Mucosa of descending colon (tissue), 3 donors: ENCODE measurements around the gene HSPA5. TPM values are rescaled to one million over a fixed set of nuclear protein-coding genes. Genes with fewer than 3 reads are reported as not detected.

Experiments used
- ATAC-seq: fragments of 200-7000 bp; cut with Tn5 transposase; one replicate; pipeline ENCODE4 v1.9.1; 2020; ENCODE audit warnings: mild to moderate bottlenecking, moderate library complexity
- DNase-seq, 3 donors: peaks; one replicate each; pipeline ENCODE4 v3.0.0-alpha.2; 2020
- H3K36me3 ChIP-seq: fragments of 200-600 bp; one replicate; pipeline ENCODE4 v1.8.0; 2021; ENCODE audit warnings: low read depth, mild to moderate bottlenecking
- H3K4me1 ChIP-seq: fragments of 200-600 bp; one replicate; pipeline ENCODE4 v1.8.0; 2021; ENCODE audit warnings: low read depth, mild to moderate bottlenecking
- H3K4me3 ChIP-seq: fragments of 200-600 bp; one replicate; pipeline ENCODE4 v1.8.0; 2021; ENCODE audit warnings: mild to moderate bottlenecking
- H3K9me3 ChIP-seq: fragments of 200-600 bp; one replicate; pipeline ENCODE4 v1.8.0; 2021; ENCODE audit warnings: mild to moderate bottlenecking
- intact Hi-C, 2 donors: fragments of 100-400 bp; cut with DNase I in 1 of 2; cut with micrococcal nuclease in 1 of 2; formaldehyde crosslinking; loops; one replicate each; pipeline versions ENCODE4 v1.11.0 to v1.11.1; 2022; cut with DNase I, micrococcal nuclease
- total RNA-seq, 3 donors: library from RNA; stranded (reverse); fragmentation: NEBNext Ultra II Directional in 2 of 3; extraction: Animal tissue kit (Norgen Biotek cat#: 25700) in 2 of 3; gene quantifications; one replicate each; pipeline versions ENCODE4 v1.2.1 to v1.2.4, GENCODE V29; 2021 to 2023
- TF ChIP-seq, protein P1 (sequence below): fragments of 200-600 bp; IDR thresholded peaks from one replicate; pipeline ENCODE4 v1.8.0; 2022; ENCODE audit warnings: antibody characterized with exemption, mild to moderate bottlenecking
- donor health status: DM: no; HTN: no; CAD: no; lungs with moderate emphysema.
- donor health status: DM: no; HTN: no; CAD: no.
- donor health status: DM: no; HTN: yes; CAD: no.

Gene HSPA5
- total RNA-seq, 3 donors from 2014 or later: 119 to 194 (median 150) TPM

- Histone ChIP-seq H3K4me1 (no peaks in the 10 kb centered on the region), H3K36me3 (no peaks in the 10 kb centered on the region), H3K9me3 (no peaks in the 10 kb centered on the region), H3K4me3 (no peak overlapping the region)
- intact Hi-C loops: no loop called here
- no peak for ATAC-seq
- DNase-seq: no peak
- TF ChIP-seq, protein P1, sequence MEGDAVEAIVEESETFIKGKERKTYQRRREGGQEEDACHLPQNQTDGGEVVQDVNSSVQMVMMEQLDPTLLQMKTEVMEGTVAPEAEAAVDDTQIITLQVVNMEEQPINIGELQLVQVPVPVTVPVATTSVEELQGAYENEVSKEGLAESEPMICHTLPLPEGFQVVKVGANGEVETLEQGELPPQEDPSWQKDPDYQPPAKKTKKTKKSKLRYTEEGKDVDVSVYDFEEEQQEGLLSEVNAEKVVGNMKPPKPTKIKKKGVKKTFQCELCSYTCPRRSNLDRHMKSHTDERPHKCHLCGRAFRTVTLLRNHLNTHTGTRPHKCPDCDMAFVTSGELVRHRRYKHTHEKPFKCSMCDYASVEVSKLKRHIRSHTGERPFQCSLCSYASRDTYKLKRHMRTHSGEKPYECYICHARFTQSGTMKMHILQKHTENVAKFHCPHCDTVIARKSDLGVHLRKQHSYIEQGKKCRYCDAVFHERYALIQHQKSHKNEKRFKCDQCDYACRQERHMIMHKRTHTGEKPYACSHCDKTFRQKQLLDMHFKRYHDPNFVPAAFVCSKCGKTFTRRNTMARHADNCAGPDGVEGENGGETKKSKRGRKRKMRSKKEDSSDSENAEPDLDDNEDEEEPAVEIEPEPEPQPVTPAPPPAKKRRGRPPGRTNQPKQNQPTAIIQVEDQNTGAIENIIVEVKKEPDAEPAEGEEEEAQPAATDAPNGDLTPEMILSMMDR: no peak
Observed at GRCh38 chr9:125254231-125254630, 13.1 kb upstream of the HSPA5 start.

- Histone ChIP-seq H3K36me3 (peaks cover 2% of the 10 kb centered on the region), H3K4me1 (peaks cover 3% of the 10 kb centered on the region), H3K4me3 (no peak overlapping the region), H3K9me3 (no peaks in the 10 kb centered on the region)
- no peak for ATAC-seq
- intact Hi-C loops: no loop called here
- TF ChIP-seq, protein P1: no peak
- DNase-seq: no peak
Observed at GRCh38 chr9:125246261-125246667, 5.1 kb upstream of the HSPA5 start.

GRCh38 chr9:125243792-125244260, 2.7 kb upstream of the HSPA5 start:
- TF ChIP-seq, protein P1: no peak
- H3K4me1 ChIP-seq: peaks cover 12% of the 10 kb centered on the region
- DNase-seq: no peak
- no peaks in the 10 kb centered on the region for H3K9me3 ChIP-seq
- H3K4me3 ChIP-seq: no peak overlapping the region
- intact Hi-C loops: no loop called here
- peaks cover 5% of the 10 kb centered on the region for H3K36me3 ChIP-seq
- ATAC-seq: no peak

GRCh38 chr9:125241863-125242739, 958 bp upstream of the HSPA5 start:
- ATAC-seq: peak; percentile 23
- H3K4me1 ChIP-seq: peaks cover 30% of the 10 kb centered on the region
- peak in 2 of 3 donors; percentile 64 to 69 for DNase-seq
- intact Hi-C loops: no loop called here
- H3K9me3 ChIP-seq: no peaks in the 10 kb centered on the region
- TF ChIP-seq, protein P1: no peak
- H3K36me3 ChIP-seq: peaks cover 12% of the 10 kb centered on the region
- H3K4me3 ChIP-seq: peak overlapping the region; percentile 85

GRCh38 chr9:125240649-125240999, 519 bp downstream of the HSPA5 start:
- intact Hi-C loops: no loop called here
- ATAC-seq (peak; percentile 27), DNase-seq (no peak)
- H3K9me3 ChIP-seq: no peaks in the 10 kb centered on the region
- H3K4me1 ChIP-seq: peaks cover 35% of the 10 kb centered on the region
- H3K36me3 ChIP-seq: peaks cover 12% of the 10 kb centered on the region
- H3K4me3 ChIP-seq: peak overlapping the region; percentile 85
- TF ChIP-seq, protein P1: no peak
